Muscle of arm (tissue), 12 donors: ENCODE measurements around the gene GPX2. TPM values are rescaled to one million over a fixed set of nuclear protein-coding genes. Genes with fewer than 3 reads are reported as not detected.
A peak's percentile ranks its signal among the peaks of the same experiment; 100 is the strongest.
"Not testable (repeated sequence)": the region's sequence is repeated elsewhere in the genome, so short reads cannot be mapped to it uniquely, and the experiment has no call there.

Source experiments
- DNase-seq: peaks from one replicate; pipeline ENCODE4 v3.0.0-alpha.2; 2013
- polyA plus RNA-seq, 12 donors: library from polyadenylated mRNA; unstranded; fragments of 120-200 nt; gene quantifications; one replicate each; pipeline ENCODE4 v1.2.1, GENCODE V29; 2013; ENCODE audit not compliant: insufficient read length in 12 of 12

GPX2 gene
- polyA plus RNA-seq, 12 donors, result 0.22 to 0.60 (median 0.35) TPM; not detected in 2

GRCh38 chr14:64914237-64915028, 28.1 kb downstream of the GPX2 start, which contains the start of gene CHURC1:
Gene CHURC1 (plus strand): TSS chr14:64914455. CDS start chr14:64914496, 41 bp downstream.
- peak; percentile 97 for DNase-seq

- not testable (repeated sequence) for DNase-seq
These were observed 29.1 kb downstream of the GPX2 start for GRCh38 chr14:64913477-64913876.

DNA sequence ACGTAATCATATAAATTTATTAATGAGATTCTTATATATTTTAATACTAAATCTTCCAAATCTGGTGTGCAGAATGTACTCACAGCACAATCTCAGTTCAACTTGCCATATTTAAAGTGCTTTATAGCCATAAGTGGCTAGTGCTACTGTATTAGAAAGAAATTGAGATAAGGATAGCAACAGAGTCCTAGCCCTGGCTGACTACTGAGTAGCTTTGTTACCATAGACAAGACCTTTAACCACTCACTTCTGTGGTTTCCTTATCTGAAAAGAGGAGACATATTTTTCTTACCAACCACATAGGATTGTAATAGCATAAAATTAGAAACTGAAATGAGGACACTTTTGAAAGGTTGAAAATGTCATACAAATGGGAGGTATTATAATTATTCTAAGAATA, 30.3 kb downstream of the GPX2 start:
- DNase-seq, result no peak

GRCh38 chr14:64910847-64911495, 31.6 kb downstream of the GPX2 start:
- DNase-seq, result no peak

DNA sequence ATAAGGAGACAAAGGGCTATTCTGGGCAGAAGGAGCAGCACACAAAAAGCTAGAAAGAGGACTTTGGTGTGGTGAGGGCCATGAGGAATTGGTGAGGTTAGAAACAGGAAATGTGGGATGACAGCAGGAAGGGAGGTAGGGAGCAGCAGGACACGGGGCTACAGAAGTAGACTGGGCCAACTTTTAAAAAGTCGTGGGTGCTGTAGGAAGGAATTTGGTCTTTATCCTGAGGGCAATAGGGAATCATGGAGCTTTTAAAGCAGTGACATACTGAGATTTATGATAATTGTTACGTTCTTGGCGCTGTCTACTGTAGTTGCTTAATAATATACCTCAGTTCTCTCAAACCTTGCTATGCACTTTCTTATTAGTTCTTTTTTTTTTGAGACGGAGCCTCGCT, 36.5 kb downstream of the GPX2 start:
- DNase-seq, result no peak

DNA sequence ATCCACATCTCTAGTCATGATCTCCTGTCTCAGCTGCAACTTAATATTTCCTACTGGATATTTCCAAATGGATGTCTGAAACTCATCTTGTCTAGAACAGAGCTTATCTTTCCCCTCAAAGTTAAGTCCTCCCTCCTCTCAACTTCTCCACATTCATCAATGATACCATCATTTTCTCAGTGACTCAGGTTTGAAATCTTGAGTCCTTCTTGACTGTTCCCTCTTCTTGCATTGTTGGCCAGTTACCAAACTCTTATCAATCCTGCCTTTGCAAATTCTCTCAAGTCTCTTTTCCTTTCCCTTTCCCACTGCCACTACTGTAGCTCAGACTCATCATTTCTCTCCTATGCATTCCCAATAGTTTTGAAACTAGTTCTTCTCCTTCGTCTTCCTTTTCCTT, 42.6 kb downstream of the GPX2 start:
- DNase-seq, result no peak

GRCh38 chr14:64891839-64892375, 50.6 kb downstream of the GPX2 start:
- DNase-seq, result peak; percentile 52

DNA sequence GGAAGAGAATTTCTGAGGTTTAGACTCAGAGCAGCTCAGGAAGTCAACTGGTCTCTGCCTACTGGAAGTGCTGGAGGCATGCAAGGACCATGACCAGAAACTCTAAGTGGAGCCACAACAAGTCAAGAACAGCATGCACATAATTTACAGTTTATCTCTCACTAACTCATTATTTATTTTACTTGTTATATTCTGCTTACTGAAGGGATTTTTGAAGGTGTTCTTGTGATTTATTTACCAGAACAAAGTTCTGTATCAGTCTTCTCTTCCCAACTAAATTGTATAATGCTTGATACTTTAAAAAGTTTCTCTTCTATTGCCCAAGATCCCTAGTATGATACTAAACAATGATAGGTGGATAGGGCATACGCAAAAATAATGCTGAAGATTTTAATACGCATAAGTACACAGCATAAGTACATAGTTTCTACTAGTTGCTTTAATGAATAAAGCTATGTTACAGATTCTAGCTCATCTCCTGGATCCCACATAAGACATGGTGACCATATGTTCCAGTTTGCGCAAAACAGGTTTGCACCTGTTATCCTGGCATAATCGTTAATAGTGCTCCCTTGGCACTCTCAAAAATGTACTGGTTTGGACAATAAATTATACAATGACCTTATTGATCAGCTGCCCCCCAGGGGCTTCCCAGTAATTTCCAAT, 51.2 kb downstream of the GPX2 start:
- DNase-seq, result no peak

DNA sequence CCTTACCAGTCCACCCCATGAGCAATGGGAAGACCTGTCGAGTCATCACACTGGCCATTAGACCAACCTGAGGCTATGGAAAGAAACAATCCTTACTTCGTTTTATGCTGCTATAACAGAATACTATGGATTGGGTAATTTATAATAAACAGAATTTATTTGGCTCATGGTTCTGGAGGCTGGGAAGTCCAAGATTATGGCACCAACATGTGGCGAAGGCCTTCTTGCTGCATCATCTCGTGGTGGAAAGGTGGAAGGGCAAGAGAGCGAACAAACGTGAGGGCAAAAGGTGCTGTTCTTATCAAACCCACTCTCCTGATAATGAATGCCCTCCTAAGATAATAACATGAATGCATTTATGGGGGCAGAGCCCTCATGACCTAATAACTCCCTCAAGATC, 53.2 kb downstream of the GPX2 start:
- DNase-seq, result no peak

Other genes with a start within 250 kb of the GPX2 start
- 10 to 100 TPM in 11 of 12 donors, not detected in 1; 17.7 to 58.0 (median 21.5) TPM for gene PLEKHG3, start 238.3 kb downstream of the GPX2 start, polyA plus RNA-seq
- gene SPTB, start 62.8 kb downstream of the GPX2 start, polyA plus RNA-seq, result 100 to 1,000 TPM in 10 of 12 donors, 10 to 100 TPM in 2; 51.9 to 666 (median 148) TPM
- 10 to 100 TPM in 11 of 12 donors, not detected in 1; 29.4 to 53.6 (median 46.2) TPM for gene CHURC1, start 28.3 kb downstream of the GPX2 start, polyA plus RNA-seq
- gene RAB15, start 29.6 kb upstream of the GPX2 start, polyA plus RNA-seq, result 10 to 100 TPM in 11 of 12 donors, not detected in 1; 22.5 to 42.6 (median 30.3) TPM
- 10 to 100 TPM in 11 of 12 donors, not detected in 1; 17.9 to 31.8 (median 22.3) TPM for gene FNTB, start 44.1 kb upstream of the GPX2 start, polyA plus RNA-seq
- gene MAX, start 159.8 kb upstream of the GPX2 start, polyA plus RNA-seq, result 100 to 1,000 TPM in 1 of 12 donors, 10 to 100 TPM in 10, not detected in 1; 29.1 to 143 (median 35.0) TPM